ENCODE results near the gene NINJ1. TPM values are rescaled to one million over a fixed set of nuclear protein-coding genes. Genes with fewer than 3 reads are reported as not detected.

NINJ1 gene, protein sequence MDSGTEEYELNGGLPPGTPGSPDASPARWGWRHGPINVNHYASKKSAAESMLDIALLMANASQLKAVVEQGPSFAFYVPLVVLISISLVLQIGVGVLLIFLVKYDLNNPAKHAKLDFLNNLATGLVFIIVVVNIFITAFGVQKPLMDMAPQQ
- 22.5 and 71.0 TPM in 2 replicates for total RNA-seq (2014; rRNA removed; shearing (Covaris generic); ENCODE audit: low replicate concordance)

DNA sequence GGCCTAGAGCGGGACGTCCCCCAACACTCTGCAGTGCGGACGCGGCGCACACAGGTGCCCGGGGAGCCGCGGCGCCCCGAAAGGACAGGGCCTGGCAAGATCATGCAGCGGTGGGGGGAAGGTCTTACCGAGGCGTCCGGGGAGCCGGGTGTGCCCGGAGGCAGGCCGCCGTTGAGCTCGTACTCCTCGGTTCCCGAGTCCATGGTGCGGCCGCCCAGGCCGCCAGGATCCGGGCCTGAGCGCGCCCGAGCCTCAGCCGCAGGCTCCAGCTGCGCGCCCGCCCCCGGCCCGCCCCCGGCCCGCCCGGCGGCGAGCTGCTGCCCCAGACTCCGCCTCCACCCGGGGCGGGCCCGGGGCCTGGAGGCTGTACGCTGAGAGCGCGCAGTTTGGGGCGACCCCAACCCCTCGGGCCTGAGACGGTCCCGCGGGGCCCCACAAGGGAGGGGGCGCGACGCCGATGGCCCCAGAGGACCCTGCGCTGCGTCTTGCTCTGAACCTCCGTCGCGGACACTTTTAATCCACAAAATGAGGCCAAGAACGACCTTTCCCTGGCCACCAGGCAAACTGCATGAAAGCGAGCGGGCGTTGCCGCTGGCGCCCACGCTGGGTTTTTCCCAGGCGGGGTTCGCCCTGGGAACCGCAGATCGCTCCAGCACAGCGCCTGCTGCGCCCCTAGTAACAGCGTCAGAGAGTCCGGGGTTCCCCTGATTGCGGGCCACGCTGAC lies at the start of gene NINJ1:
Gene NINJ1, minus strand, starts transcription at position 237 of the 725 bp plus-strand sequence. Its CDS starts 34 bp downstream, at position 203.
- DNase-seq, result peak; percentile 77
- no peaks in the 10 kb centered on the region for H3K9me3 ChIP-seq
- H3K4me3 ChIP-seq, result peak within 1 kb of the TSS; percentile 90
- H3K36me3 ChIP-seq, result peaks cover 5% of the 10 kb centered on the region; the same call in 1 of the 2 replicates
- no peaks in the 10 kb centered on the region for H3K27me3 ChIP-seq

DNA sequence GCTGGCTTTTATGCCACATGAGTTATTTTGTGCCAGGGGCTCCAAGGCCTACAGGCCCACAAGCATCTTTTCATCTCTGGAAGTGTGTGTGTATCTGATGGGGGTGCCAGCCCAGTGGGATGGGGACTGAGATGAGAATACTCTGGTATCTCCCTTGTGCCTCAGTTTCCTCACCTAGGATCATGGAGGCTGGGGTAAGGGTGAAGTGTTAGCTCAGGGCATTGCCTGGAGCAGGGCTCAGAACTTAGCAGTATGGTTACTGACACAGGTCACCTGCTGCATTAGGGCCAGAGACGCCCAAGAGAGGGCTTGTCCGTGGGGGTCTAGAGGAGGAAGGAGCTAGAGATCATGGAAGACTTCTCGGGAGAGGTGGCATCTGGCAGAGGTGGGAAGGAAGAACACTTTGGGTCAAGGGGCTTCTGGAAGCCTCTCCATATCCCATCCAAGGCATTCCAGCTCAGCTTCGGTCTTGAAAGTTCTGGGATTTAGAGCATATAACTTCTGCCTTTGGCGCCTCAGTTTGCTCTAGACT lies 49.1 kb upstream of the NINJ1 start:
- Histone ChIP-seq H3K36me3 (no peaks in the 10 kb centered on the region), H3K9me3 (no peaks in the 10 kb centered on the region), H3K4me3 (no peak overlapping the region; the same call in 1 of the 2 replicates), H3K27me3 (no peaks in the 10 kb centered on the region; the same call in 1 of the 2 replicates)
- DNase-seq, result no peak

DNA sequence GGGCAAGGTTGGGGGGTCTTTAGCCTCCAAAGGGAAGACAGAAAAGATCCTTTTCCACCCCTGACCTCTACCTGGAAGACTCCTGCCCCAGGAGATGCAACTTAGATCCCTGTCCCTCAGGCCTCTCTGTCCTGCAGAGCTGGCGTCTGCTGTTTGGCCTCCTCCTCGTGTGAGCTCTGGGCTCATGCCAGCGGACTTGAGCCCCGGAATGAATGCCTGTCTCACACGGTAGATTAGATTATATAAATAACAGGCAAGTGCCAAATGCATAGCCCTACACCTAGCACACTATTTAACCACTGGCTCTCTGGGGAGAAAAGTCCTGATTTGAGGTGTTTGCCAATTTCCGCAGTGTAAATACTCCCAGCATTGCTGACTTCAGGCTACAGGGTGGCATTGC lies 48.5 kb upstream of the NINJ1 start:
- no peaks in the 10 kb centered on the region for H3K36me3 ChIP-seq
- no peak for DNase-seq
- H3K9me3 ChIP-seq, result no peaks in the 10 kb centered on the region
- H3K27me3 ChIP-seq, result no peaks in the 10 kb centered on the region; the same call in 1 of the 2 replicates
- no peak overlapping the region for H3K4me3 ChIP-seq

DNA sequence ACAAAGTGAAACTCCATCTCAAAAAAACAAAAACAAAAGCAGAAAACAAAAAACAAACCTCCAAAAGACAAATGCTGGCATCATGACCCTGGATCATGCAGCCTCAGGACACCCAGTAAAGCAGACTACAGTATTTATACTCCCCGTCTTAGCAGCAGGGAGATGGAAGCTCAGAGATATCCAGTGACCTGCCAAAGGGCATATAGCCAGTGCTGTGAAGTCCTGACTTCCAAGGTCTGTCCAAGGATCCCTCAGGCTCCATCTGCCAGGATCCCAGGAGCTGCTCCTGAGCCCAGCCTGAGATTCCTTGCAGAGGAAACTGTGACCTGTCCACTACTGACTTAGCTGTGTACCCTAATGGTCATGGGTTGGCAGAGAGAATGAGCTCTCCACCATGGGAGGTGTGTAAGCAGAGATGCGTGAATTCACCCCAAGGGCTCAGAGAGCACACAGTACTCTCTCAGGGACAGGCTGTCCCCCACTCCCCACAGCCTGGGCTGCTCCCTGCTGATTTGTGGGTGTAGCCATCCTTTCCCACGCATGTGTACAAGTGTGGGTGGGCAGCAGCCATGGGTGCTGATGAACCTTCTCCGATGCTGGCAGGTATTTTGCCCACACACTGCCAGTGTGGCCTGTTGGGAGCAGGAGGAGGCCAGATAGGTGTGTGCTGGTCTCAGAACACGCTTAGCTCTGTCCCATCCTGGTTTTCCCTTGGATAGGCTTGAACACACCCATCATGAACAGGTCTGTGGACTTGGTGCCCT lies 47.8 kb upstream of the NINJ1 start:
- no peak overlapping the region for H3K4me3 ChIP-seq
- H3K36me3 ChIP-seq, result no peaks in the 10 kb centered on the region
- H3K27me3 ChIP-seq, result no peaks in the 10 kb centered on the region; the same call in 1 of the 2 replicates
- DNase-seq, result no peak
- no peaks in the 10 kb centered on the region for H3K9me3 ChIP-seq

DNA sequence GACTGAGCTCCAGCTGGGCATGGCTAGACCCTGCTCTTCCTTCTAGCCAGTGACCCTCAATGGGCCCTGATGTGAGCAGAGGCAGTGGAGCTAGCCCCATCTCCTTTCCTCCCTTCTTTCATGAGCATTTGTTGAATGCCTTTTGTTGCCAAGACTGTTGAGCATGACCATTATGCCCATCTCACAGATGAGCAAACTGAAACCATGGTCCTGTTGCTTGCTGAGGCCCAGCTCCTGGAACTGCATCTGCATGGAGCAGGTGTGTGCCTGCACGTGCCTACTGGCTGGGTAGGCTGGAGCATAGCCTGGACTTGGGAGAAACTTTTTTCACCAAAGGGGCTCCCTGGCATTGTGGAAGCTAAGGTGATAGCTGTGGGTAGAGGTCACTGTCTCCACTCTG lies 46.9 kb upstream of the NINJ1 start:
- Histone ChIP-seq H3K27me3 (no peaks in the 10 kb centered on the region; the same call in 1 of the 2 replicates), H3K4me3 (no peak overlapping the region), H3K36me3 (no peaks in the 10 kb centered on the region), H3K9me3 (no peaks in the 10 kb centered on the region)
- DNase-seq, result no peak

DNA sequence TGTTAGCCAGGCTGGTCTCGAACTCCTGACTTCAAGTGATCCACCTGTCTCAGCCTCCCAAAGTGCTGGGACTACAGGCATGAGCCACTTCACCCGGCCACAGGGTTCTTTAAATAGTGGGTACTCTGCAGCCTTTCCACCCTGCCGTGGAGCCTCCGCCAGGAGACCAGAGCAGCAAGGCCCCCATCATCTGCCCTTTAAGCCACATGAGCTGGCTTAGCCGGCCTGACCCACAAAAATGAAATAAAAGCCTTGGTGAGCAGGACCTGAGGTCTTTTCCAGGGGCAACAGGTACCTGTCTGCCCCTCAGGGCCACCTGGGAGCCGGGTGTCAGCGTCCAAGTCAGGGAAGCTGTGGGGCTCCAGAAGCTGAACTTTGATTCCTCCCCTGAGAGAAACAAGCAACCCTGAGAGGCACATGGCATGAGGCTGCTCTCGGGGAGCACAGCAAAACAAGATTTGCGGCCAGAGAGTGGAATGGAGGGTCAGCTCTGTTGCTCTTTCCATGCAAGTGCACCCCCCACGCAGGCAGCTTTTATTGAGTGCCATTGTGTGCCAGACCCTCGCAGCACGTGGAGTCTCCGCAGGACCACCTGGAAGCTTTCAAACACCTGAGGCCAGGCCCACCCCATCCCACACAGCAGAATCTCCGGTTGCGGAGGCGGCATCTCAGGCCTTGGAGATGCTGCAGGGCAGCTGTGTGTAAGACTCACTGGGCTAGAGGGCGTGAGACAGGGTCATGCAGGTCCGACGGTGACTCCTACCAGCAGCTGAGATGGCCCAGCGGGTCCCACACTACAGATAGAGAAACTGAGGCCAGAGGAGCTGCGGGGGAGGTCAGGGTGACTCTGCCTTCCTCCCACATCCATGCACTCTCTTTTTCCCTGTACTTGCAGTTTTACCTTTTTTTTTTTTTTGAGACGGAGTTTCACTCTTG lies 45.1 kb upstream of the NINJ1 start:
- Histone ChIP-seq H3K4me3 (no peak overlapping the region), H3K36me3 (no peaks in the 10 kb centered on the region), H3K27me3 (no peaks in the 10 kb centered on the region; the same call in 1 of the 2 replicates), H3K9me3 (no peaks in the 10 kb centered on the region)
- DNase-seq, result no peak

DNA sequence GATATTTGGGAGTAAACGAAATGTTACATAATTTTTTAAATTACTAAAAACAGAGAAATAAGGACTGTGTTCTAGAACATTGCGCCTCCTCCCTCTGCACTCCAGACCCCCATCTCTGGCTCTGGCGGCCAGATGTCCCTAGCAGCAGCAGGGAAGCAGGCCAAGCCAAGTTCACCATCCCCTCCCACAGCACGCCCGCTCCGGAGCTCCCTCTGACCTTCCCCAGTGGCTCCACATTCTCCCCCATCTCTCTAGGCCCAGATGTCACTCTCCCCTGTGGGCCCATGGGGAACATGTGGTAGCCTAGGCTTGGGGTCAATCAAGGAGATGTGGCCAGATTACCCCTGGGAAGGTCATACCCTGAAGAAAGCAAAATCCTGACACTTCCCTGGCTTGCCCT lies 43.6 kb upstream of the NINJ1 start:
- Histone ChIP-seq H3K36me3 (no peaks in the 10 kb centered on the region), H3K4me3 (no peak overlapping the region), H3K27me3 (no peaks in the 10 kb centered on the region), H3K9me3 (no peaks in the 10 kb centered on the region)
- no peak for DNase-seq

DNA sequence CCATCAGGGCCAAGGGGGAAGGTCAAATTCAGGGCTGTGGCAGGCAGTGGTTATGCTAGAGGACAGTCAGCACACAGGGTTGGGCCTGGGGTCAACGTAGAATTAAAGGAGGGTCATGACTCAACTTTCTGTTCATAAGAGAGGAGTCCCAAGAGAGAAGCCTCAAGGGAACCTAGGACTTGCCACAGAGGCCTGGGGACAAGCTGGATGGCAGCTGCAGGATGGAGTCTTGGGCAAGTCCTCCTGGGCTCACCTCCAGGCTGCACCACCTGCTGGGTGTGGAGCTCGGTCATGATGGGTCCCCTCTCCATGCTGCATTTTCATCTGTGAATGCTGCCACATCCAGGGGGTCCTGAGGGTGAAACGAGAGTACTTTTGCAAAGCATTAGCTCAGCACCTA lies 40.9 kb upstream of the NINJ1 start:
- Histone ChIP-seq H3K9me3 (no peaks in the 10 kb centered on the region), H3K4me3 (no peak overlapping the region), H3K36me3 (no peaks in the 10 kb centered on the region), H3K27me3 (no peaks in the 10 kb centered on the region)
- no peak for DNase-seq

DNA sequence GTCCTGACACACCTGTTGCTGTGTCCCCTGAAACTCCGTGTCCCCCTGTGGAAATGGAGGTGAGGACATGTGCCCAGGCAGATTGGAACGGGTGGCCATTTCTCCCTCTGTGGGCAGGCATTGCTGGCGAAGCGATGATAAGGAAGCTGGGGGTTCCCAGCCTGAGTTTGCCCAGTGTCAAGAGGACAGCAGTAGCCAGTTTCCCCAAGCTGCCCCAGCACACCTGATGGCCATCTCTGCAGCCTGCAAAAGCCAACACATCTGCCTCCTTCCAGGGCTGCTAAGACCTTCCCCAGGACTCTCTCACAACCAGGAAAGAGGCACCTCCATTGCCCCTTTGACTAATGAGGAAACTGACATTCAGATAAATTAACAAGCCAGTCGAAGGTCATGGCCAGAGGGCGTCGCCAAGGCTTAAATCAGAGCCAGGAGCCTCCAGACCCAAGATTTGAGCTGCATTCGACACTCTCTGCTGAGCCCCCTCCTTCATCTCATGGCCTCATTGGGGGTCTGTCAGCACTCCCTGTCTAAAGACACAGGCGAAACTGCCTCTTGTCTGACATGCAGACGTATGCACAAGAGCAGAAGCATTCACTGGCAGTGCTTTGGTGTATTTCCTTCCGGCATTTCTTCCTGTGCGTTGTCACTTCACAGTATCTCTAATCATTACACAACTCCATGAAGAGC lies 39.5 kb upstream of the NINJ1 start:
- DNase-seq, result no peak
- no peaks in the 10 kb centered on the region for H3K27me3 ChIP-seq

DNA sequence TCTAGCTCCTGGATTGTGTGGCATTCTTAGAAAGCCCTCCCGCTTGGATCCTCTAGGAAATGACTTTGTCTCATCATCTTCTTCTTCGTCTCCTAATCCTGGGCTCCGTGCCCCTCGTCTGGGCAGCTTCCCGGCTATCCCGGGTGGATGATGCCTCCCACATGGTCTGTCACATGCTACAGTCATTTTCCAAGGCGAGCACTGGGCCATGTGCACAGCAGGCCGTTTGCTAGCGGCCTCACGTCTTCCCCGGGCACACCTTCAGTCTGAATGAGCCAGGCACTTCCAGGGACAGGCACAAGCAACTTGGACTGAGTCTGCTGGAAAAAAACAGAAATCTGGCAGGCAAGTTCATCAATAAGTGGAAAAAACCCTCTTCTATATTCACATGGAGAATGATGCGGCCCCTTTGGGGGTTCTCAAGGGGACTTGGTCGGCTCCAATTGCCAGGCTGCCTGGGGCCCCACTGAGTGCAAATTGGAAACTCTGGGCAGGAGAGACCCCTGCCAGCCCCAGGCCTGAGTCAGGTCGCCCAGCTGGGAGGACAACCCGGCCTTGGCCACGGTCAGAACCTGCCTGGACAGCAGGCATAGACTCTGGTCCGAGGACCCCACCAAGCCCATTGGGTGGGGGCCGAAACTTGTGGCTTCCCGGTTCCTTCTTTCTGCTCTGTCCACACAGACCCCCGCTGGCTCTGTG lies 38.8 kb upstream of the NINJ1 start:
- H3K36me3 ChIP-seq, result no peaks in the 10 kb centered on the region
- H3K4me3 ChIP-seq, result no peak overlapping the region
- DNase-seq, result no peak
- H3K27me3 ChIP-seq, result no peaks in the 10 kb centered on the region
- H3K9me3 ChIP-seq, result no peaks in the 10 kb centered on the region

More for the DNA sequence above, 39.5 kb upstream of the NINJ1 start:
- Histone ChIP-seq H3K9me3 (no peaks in the 10 kb centered on the region), H3K36me3 (no peaks in the 10 kb centered on the region), H3K4me3 (no peak overlapping the region)

DNA sequence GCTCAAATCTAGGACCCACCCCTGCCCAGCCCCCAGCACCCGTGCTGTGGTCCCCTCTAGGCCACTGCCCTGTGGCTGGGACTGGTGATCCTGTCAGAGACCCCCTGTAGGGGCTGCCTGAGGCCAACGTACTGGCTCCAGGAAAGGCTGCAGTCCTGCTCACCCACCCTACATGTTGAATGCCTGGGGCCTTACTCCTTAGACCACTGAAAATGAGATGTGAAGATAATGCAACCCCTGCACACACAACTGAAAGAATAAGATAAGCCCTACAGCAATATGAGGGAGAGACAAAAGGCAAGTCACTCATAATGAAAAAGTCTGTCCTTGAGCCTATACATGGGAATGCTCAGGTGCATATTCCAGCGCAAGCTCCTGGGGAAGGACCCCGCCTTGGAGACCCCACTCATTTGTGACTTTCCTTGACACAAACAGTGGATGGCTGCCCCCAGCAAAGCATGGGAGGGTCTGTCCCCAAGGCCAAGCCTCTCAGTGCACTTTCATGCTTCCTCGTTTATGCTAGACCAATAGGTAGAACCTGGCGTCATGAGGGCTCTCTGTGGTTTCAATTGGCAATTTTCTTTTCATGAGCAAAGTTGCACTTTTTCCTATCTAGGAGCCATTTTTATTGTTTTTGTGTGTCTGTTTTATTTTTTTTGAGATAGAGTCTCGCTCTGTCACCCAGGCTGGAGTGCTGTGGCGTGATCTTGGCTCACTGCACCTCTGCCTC lies 37.4 kb upstream of the NINJ1 start:
- DNase-seq, result no peak

DNA sequence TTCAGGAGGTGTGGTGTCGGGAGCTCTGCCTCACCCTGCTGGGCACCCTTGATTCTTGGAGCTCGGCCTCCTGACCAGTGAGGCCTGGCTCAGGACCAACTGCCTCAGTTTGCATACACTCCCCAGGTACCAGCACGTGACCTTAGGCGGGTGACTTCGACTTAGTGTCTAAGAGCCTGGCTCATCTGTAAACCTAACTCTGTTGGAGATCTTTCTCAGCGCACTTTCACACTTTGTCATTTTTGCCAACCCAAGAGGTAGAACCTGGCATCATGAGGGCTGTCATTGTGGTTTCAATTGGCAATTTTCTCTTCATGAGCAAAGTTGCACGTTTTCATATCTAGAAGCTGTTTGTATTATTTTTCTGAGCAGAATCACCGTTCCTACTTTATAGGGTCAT lies 36.5 kb upstream of the NINJ1 start:
- Histone ChIP-seq H3K9me3 (no peaks in the 10 kb centered on the region), H3K36me3 (no peaks in the 10 kb centered on the region), H3K4me3 (no peak overlapping the region), H3K27me3 (no peaks in the 10 kb centered on the region)
- no peak for DNase-seq

More for the DNA sequence above, 37.4 kb upstream of the NINJ1 start:
- Histone ChIP-seq H3K27me3 (no peaks in the 10 kb centered on the region), H3K4me3 (no peak overlapping the region), H3K36me3 (no peaks in the 10 kb centered on the region), H3K9me3 (no peaks in the 10 kb centered on the region)

DNA sequence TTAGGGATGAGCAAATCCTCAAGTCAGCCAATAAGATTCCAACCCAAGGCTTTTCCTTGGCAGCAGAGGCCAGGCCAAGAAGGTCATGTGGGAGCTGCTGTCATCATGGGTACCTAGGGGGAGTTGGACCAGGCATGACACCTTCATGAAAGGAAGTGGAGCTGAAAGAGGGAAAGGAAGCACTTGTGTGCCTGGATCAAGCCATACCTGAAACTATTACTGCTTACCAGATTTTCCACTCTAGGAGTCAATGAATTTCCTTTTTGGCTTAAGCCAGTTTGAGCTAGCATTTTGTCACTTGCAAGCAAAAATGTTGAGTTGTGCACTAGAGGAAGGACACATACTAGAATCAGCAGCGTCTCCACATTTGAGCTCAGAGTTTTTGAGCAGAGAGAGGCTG lies 35.4 kb upstream of the NINJ1 start:
- H3K27me3 ChIP-seq, result no peaks in the 10 kb centered on the region
- DNase-seq, result no peak
- H3K9me3 ChIP-seq, result no peaks in the 10 kb centered on the region
- H3K36me3 ChIP-seq, result no peaks in the 10 kb centered on the region
- no peak overlapping the region for H3K4me3 ChIP-seq

DNA sequence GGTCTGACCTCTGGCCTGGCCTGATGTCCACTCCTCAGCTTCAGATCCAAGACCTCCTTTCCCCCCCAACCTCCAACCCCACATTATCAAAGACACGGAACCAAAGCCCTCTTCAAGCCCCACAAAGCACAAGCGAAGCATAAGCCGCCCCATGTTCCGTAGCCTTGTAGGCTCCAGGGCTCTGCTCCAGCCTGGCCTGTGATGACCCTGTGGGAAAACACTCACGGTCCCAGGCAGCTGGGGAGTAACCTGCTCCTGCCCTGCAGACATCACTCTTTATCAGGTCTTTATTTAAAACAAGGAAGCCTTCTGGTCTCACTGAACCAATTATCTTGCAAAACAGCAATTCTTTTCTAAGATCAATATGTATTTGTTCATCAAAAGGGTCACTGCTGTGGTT lies 34.5 kb upstream of the NINJ1 start:
- Histone ChIP-seq H3K4me3 (no peak overlapping the region), H3K9me3 (no peaks in the 10 kb centered on the region), H3K36me3 (no peaks in the 10 kb centered on the region), H3K27me3 (no peaks in the 10 kb centered on the region)
- DNase-seq, result no peak

DNA sequence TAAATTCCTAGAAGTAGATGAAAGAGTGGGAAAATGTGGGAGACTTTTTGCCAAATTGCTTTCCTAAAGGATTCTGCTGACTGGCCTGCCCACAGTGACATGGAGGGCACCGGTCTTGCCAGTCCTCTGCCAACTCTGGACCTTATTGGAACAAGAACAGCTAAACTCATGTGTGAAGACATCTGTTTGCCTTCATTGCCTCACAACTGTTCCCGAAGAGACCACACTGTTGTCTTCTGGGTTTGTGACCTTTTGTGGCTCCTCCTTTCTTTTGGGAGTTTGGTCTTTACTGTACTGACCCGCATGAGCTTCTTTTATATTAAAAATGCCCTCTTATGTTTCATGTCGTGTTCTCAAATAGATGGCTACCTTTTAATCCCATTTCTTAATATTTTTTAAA lies 33.8 kb upstream of the NINJ1 start:
- H3K4me3 ChIP-seq, result no peak overlapping the region
- no peaks in the 10 kb centered on the region for H3K36me3 ChIP-seq
- H3K27me3 ChIP-seq, result no peaks in the 10 kb centered on the region
- no peaks in the 10 kb centered on the region for H3K9me3 ChIP-seq
- no peak for DNase-seq

All from MG63 (cell line).